CD4-positive, alpha-beta T cell treated with Interleukin-4 for 1 hour (primary cell): Measurements from ENCODE around the gene FXYD3.

Source experiments
- DNase-seq, 2 donors: peaks; one replicate each; pipeline ENCODE4 v3.0.0-alpha.2; 2020 to 2022

The FXYD3 gene

GRCh38 chr19:35106898-35107541 lies 8.6 kb upstream of the FXYD3 start:
- DNase-seq = no peak

GRCh38 chr19:35107545-35107944 lies 8.1 kb upstream of the FXYD3 start:
- no peak for DNase-seq

GRCh38 chr19:35108730-35109129 lies 6.9 kb upstream of the FXYD3 start:
- DNase-seq = no peak

- DNase-seq = no peak
Observed at GRCh38 chr19:35109395-35110112, 6.1 kb upstream of the FXYD3 start.

- DNase-seq = no peak
Observed at GRCh38 chr19:35110974-35111373, 4.6 kb upstream of the FXYD3 start.

GRCh38 chr19:35112995-35113688 lies 2.5 kb upstream of the FXYD3 start:
- no peak for DNase-seq

- DNase-seq = peak; percentile 71 to 72
Observed at GRCh38 chr19:35114353-35115176, 1.1 kb upstream of the FXYD3 start.

GRCh38 chr19:35116072-35116801 lies 614 bp downstream of the FXYD3 start:
- DNase-seq = no peak

GRCh38 chr19:35117116-35117515 lies 1.5 kb downstream of the FXYD3 start:
- DNase-seq = no peak

GRCh38 chr19:35117799-35118198 lies 2.2 kb downstream of the FXYD3 start:
- DNase-seq = no peak

- no peak for DNase-seq
Observed at GRCh38 chr19:35118268-35119020, 2.8 kb downstream of the FXYD3 start.

- no peak for DNase-seq
Observed at GRCh38 chr19:35119091-35119490, 3.5 kb downstream of the FXYD3 start.

GRCh38 chr19:35119578-35120155 lies 4.0 kb downstream of the FXYD3 start:
- no peak for DNase-seq

GRCh38 chr19:35120492-35120891 lies 4.9 kb downstream of the FXYD3 start:
- DNase-seq = peak in 1 of 2 donors; percentile 21

- DNase-seq = no peak
Observed at GRCh38 chr19:35120898-35121297, 5.3 kb downstream of the FXYD3 start.

GRCh38 chr19:35122687-35123551 lies 7.3 kb downstream of the FXYD3 start:
- no peak for DNase-seq

- DNase-seq = no peak
Observed at GRCh38 chr19:35123573-35123972, 8.0 kb downstream of the FXYD3 start.

GRCh38 chr19:35124098-35125060 lies 8.8 kb downstream of the FXYD3 start:
- peak; percentile 89 to 90 for DNase-seq

- DNase-seq = no peak
Observed at GRCh38 chr19:35125270-35125717, 9.7 kb downstream of the FXYD3 start.
